HCT116 (cell line): ENCODE measurements around the gene LMO7.

ENCODE experiments used
- POLR2A ChIP-seq: IDR thresholded peaks from 2 replicates; pipeline ENCODE4 v1.7.0; 2011; ENCODE audit warnings: borderline replicate concordance; ENCODE audit not compliant: insufficient read depth, insufficient read length; ENCODE audit errors: extremely low read depth
- POLR2AphosphoS5 ChIP-seq: IDR thresholded peaks from 2 replicates; pipeline ENCODE4 v1.6.1; 2011; ENCODE audit warnings: mild to moderate bottlenecking, low read depth, low read length, moderate library complexity

DNA sequence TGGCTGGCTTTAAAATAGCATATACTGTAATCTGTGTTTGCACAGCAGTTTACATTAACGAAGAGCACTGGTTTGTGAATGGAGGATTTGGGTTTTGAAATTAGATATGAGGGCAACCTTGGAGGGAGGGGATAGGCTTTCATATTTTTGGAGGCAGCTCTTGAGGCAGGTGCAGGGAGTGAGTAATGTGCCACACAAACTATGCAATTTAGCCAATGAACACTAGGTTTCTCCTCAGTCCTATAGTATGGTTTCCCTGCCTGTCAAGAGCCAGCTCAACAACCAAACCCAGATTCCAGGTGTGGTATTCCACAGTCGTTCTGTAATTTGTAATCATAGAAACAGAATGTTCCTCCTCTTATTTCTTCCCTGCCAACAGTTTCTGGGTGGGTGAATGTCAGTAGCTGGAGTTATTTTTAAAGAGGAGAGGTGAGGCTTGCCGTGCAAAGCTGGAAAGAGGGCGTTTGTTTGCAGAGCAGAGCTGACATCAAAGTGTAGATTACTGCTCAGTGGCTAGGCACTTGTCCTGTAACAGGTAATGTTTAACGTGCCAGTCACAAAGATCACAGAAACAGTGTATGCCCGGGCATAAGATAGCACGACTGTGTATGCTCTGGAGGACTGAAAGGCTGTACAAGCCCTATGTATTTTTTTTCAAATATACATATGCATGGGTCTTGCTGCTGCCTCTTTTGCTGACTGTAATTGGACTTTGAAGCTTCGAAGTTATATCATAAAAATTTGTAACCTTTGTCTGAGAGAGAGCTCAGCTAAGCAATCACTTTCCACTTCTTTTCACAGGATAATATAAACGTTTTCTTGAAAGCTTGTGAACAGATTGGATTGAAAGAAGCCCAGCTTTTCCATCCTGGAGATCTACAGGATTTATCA is 124.2 kb downstream of the LMO7 start:
- TF ChIP-seq POLR2A (no peak), POLR2AphosphoS5 (no peak)
